ENCODE results near the gene SNX9. TPM values are rescaled to one million over a fixed set of nuclear protein-coding genes. Genes with fewer than 3 reads are reported as not detected.
"Not testable (repeated sequence)": the region's sequence is repeated elsewhere in the genome, so short reads cannot be mapped to it uniquely, and the experiment has no call there.

The SNX9 gene
- total RNA-seq, 2 experiments from 2014 or later = 39.8 to 40.1 TPM

DNA sequence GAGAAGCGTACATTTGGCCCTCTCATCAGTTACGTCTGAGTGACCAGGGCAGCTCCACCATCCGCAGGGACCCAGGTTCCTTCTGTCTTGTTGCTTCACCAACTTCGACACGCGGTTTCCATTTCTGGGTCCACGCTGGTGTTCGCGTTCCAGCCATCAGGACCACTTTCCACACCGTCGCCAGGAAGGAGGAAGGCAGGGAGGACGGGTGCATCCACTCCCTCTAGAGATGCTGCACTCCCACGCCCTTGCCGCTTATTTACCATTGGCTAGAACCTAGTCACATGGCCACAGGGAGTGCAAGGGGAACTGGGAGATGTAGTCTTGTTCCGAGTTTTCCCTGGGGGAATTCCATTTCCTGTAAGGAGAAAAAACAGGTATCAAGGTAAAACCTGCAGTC lies 33.2 kb upstream of the SNX9 start:
- POLR2A ChIA-PET = interaction anchor here (1.5 kb wide), 1 partner anchor 25 kb away, joined by 3 read pairs; no protein-coding TSS in a partner anchor

DNA sequence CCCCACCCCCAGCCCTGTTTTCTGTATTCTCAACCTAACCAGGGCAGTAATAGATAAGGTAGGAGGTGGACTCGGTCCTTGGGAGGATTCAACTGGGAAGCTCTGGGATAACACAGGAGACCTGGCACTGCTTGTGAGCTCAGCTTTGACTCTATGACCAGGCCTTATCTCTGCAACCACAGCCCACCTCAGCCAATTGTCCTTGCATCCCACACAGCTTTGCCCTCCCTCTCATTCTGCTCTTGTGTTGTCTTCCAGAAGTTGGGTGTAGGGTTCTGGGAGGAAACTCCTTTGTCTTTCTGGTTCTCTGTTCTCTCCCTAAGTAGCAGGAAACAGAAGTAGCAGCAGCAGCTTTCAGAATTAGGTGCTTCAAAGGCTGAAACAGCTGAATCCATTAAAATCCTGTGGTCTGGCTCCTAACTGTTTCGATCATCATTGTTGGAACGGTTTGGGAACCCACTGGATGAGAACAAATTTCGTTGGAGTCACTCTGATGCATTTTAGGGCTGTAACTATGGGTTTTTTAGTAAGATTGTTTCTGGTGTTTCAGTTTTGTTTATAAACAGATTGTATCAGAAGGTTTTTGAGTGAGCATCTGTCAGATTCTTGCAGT lies 32.4 kb upstream of the SNX9 start:
- H3K27ac Mint-ChIP-seq = no peak overlapping the region
- POLR2A ChIA-PET = interaction anchor here (1.5 kb wide), 1 partner anchor 26 kb away, joined by 3 read pairs; no protein-coding TSS in a partner anchor
- no peak overlapping the region for H3K4me3 Mint-ChIP-seq
- no peaks in the 10 kb centered on the region for H3K4me1 Mint-ChIP-seq
- no peaks in the 10 kb centered on the region for H3K36me3 Mint-ChIP-seq (ENCODE audit: low read depth)
- H3K9me3 Mint-ChIP-seq = no peaks in the 10 kb centered on the region
- CTCF ChIA-PET = interaction anchor here (0.6 kb wide), 1 partner anchor 632 kb away, joined by 3 read pairs; no protein-coding TSS in a partner anchor
- no peak for DNase-seq
- peaks cover 35% of the 10 kb centered on the region for H3K27me3 Mint-ChIP-seq

More for the DNA sequence above, 33.2 kb upstream of the SNX9 start:
- no peak for DNase-seq
- CTCF ChIA-PET = no interaction called here
- Mint-ChIP-seq H3K27ac (no peak overlapping the region), H3K36me3 (ENCODE audit: low read depth) (no peaks in the 10 kb centered on the region), H3K4me3 (no peak overlapping the region), H3K27me3 (peaks cover 38% of the 10 kb centered on the region), H3K9me3 (no peaks in the 10 kb centered on the region), H3K4me1 (no peaks in the 10 kb centered on the region)

DNA sequence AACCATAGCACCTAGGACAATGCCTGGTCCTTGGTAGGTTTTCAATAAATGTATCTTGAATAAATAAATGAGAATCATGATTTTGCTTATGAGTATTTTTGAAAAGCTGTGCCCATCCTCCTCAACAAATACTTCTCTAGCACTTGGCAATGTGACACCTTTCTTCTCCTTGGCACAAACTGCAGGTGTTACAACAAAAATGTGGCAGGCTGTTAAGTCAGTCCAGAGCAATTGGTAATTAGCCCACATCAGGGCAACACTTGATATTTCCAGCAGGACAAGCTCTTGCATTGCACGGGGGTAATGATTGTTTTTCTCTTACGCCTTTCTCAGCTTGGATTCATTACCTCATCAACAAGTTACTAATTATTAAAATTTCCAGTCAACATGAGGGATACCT lies 31.6 kb upstream of the SNX9 start:
- no peaks in the 10 kb centered on the region for H3K36me3 Mint-ChIP-seq (ENCODE audit: low read depth)
- H3K4me3 Mint-ChIP-seq = no peak overlapping the region
- no peaks in the 10 kb centered on the region for H3K9me3 Mint-ChIP-seq
- POLR2A ChIA-PET = interaction anchor here (1.0 kb wide), 1 partner anchor 9 kb away, joined by 3 read pairs; no protein-coding TSS in a partner anchor
- H3K27ac Mint-ChIP-seq = no peak overlapping the region
- no peaks in the 10 kb centered on the region for H3K4me1 Mint-ChIP-seq
- H3K27me3 Mint-ChIP-seq = peaks cover 31% of the 10 kb centered on the region
- CTCF ChIA-PET = interaction anchor here (0.6 to 1.5 kb wide), 3 partner anchors 16 to 631 kb away, joined by 3 read pairs; no protein-coding TSS in a partner anchor
- no peak for DNase-seq

DNA sequence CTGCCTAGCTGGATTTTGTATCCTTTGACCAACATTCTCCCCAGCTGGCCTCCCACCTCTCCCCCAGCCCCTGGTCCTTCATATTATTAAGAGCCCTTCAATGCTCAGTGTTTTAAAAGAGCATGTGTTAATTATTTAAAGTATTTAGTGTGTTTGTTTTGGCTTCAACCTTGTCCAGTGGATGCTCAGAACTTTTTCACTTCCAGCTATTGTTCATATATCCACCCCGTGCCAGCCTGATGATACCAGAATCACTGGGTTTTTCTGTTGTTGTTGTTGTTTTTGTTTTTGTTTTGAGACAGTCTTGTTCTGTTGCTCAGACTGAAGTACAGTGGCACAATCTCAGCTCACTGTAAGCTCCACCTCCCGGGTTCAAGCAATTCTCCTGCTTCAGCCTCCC lies 30.4 kb upstream of the SNX9 start:
- H3K36me3 Mint-ChIP-seq (ENCODE audit: low read depth) = no peaks in the 10 kb centered on the region
- POLR2A ChIA-PET = no interaction called here
- H3K9me3 Mint-ChIP-seq = no peaks in the 10 kb centered on the region
- H3K27ac Mint-ChIP-seq = no peak overlapping the region
- CTCF ChIA-PET = interaction anchor here (1.5 kb wide), 1 partner anchor 234 kb away, joined by 3 read pairs; no protein-coding TSS in a partner anchor
- peaks cover 29% of the 10 kb centered on the region for H3K27me3 Mint-ChIP-seq
- H3K4me3 Mint-ChIP-seq = no peak overlapping the region
- no peak for DNase-seq
- no peaks in the 10 kb centered on the region for H3K4me1 Mint-ChIP-seq

DNA sequence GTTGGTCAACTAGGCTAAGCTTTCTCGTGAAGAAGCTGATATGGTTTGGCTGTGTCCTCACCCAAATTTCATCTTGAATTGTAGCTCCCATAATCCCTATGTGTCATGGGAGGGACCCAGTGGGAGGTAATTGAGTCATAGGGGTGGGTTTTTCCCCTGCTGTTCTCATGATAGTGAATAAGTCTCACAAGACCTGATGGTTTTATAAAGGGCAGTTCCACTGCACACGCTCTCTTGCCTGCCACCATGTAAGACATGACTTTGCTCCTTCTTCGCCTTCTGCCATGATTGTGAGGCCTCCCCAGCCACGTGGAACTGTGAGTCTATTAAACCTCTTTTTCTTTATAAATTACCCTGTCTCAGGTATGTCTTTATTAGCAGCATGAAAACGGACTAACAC lies 29.0 kb upstream of the SNX9 start:
- H3K27me3 Mint-ChIP-seq = peaks cover 41% of the 10 kb centered on the region
- DNase-seq; POLR2A ChIA-PET; H3K36me3 Mint-ChIP-seq (ENCODE audit: low read depth); H3K4me3 Mint-ChIP-seq; H3K4me1 Mint-ChIP-seq; H3K27ac Mint-ChIP-seq; H3K9me3 Mint-ChIP-seq: not testable (repeated sequence)
- CTCF ChIA-PET = interaction anchor here (0.6 kb wide), 1 partner anchor 45 kb away, joined by 4 read pairs; no protein-coding TSS in a partner anchor

DNA sequence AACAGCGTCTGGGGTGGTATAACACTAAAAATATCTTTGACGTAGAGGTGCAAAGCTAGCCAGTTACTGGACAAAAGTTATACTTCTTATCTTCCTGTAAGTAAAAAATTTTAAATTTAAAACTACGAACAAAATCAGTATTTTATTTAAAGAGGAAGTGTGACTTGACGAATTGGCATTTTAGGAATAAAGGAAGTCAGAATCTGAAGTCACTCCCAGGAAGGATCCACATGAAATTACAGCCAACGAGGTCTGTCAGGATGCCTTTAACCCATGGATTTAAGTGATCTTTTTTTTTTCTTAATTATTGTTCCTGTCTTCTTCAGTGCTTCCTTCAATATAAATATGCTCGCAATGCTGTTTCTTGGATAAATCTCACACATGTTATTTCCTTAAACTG lies 27.2 kb upstream of the SNX9 start:
- Mint-ChIP-seq H3K4me1 (peaks cover 6% of the 10 kb centered on the region), H3K27me3 (peaks cover 42% of the 10 kb centered on the region), H3K36me3 (ENCODE audit: low read depth) (no peaks in the 10 kb centered on the region), H3K9me3 (no peaks in the 10 kb centered on the region), H3K4me3 (no peak overlapping the region), H3K27ac (no peak overlapping the region)
- ChIA-PET POLR2A (no interaction called here), CTCF (no interaction called here)
- no peak for DNase-seq

DNA sequence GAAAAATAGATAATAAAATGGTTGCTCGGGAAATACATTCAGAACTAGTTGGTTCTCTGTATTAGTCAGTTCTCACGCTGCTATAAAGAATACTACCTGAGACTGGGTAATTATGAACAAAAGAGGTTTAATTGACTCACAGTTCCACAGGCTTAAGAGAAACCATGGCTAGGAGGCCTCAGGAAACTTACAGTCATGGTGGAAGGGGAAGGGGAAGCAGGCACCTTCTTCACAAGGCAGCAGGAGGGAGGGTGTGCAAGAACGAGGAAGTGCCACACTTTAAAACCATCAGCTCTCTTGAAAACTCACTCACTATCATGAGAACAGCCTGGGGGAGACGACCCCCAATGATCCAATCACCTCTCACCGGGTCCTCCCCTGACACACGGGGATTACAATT lies 24.2 kb upstream of the SNX9 start:
- Mint-ChIP-seq H3K9me3 (no peaks in the 10 kb centered on the region), H3K27ac (no peak overlapping the region), H3K27me3 (peaks cover 36% of the 10 kb centered on the region), H3K36me3 (ENCODE audit: low read depth) (no peaks in the 10 kb centered on the region), H3K4me1 (peaks cover 16% of the 10 kb centered on the region), H3K4me3 (no peak overlapping the region)
- CTCF ChIA-PET = no interaction called here
- POLR2A ChIA-PET = no interaction called here
- DNase-seq = no peak

DNA sequence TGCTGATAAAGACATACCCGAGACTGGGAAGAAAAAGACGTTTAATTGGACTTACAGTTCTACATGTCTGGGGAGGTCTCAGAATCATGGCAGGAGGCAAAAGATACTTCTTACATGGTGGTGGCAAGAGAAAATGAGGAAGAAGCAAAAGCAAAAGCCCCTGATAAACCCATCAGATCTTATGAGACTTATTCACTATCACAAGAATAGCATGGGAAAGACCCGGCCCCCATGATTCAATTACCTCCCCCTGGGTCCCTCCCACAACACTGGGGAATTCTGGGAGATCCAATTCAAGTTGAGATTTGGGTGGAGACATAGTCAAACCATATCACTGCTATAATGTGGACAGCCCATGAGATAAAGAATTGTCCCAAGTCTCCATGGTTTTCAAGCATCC lies 23.5 kb upstream of the SNX9 start:
- DNase-seq; H3K4me3 Mint-ChIP-seq; H3K9me3 Mint-ChIP-seq; H3K36me3 Mint-ChIP-seq (ENCODE audit: low read depth); CTCF ChIA-PET; H3K27ac Mint-ChIP-seq: not testable (repeated sequence)
- peaks cover 22% of the 10 kb centered on the region for H3K4me1 Mint-ChIP-seq
- POLR2A ChIA-PET = interaction anchor here (1.8 to 2.2 kb wide), 2 partner anchors 35 to 74 kb away, joined by 5 to 16 read pairs; no protein-coding TSS in a partner anchor
- H3K27me3 Mint-ChIP-seq = peaks cover 36% of the 10 kb centered on the region

DNA sequence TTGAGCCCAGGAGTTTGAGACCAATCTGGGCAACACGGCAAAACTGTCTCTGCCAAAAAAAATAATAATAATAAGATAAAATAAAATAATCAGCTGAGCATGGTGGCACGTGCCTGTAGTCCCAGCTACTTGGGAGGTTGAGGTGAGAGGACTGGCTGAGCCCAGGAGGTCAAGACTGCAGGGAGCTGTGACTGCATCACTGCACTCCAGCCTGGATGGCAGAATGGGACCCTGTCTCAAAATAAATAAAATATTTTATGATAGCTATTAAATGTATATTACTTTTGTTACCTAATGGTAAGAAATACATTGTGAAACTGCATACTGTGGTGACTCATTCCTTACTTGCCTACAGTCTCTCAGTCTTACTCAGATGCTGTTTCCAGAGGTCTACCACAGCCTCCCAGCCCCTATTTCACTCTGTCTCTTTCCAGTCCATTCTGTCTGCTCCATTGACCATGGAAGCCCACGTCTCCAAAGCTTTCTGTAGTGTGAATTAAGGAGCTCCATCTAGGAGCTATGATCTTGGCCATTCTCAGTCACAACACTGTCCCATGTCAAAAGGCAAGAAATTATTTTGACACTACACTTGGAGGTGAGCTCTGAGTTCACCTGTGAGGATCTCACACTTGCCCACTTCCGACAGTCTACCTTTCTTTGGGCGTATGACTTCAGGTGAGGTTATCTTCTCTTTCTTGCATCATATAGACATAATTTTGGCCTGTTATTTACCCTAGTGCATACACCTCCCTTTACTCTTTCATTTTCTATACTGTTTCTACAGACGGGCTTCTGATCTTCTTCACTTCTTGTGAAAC lies 22.4 kb upstream of the SNX9 start:
- Mint-ChIP-seq H3K27ac (peak overlapping the region; percentile 27), H3K4me1 (peaks cover 27% of the 10 kb centered on the region), H3K36me3 (ENCODE audit: low read depth) (peaks cover 2% of the 10 kb centered on the region), H3K27me3 (peaks cover 36% of the 10 kb centered on the region), H3K9me3 (no peaks in the 10 kb centered on the region), H3K4me3 (peak overlapping the region; percentile 7)
- DNase-seq = peak; percentile 56
- POLR2A ChIA-PET = interaction anchor here (0.6 to 2.2 kb wide), 10 partner anchors 9 to 84 kb away, joined by 3 to 16 read pairs (median 3); no protein-coding TSS in a partner anchor
- CTCF ChIA-PET = interaction anchor here (0.6 to 1.5 kb wide), 5 partner anchors 29 to 73 kb away, joined by 3 to 5 read pairs (median 3); no protein-coding TSS in a partner anchor

DNA sequence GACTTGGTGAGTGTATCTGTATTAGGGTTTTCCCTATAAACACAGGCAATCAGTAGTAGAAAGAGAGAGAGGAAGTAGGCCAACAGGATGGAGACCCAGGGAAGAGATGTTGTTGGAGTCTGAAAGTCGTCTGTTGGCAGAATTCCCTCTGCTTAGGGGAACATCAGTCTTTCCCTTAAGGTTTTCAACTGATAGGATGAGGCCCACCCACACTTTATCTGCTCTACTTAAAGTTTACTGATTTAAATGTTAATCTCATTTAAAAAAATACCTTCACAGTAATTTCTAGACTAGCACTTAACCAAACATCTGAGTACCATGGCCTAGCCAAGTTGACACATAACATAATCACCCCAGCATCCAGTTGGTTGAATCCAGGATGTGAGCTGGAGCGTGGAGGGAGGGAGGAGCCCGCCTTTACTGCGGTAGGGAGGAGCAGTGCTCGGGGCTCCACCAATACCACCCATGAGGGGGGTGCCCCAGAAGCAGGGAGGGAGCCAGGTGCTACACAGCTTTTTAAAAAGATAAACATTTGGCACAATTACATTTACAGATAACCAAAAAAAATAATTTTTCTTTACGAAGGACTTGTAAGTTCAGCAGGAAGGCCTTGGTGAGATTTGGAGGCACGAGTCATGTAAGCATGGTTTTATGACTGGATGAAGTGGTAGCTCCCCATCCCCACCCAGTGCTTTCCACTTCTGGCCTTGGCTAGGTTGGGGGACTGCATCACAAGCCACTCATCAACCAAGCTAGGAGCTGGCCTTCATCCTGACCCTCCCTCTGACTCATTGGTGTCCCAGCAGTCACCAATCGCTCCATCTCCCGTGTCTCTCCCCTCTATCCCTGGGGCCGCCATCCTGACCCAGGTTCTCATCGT lies 18.4 kb upstream of the SNX9 start:
- peaks cover 8% of the 10 kb centered on the region for H3K36me3 Mint-ChIP-seq (ENCODE audit: low read depth)
- ChIA-PET CTCF (interaction anchor here (1.2 to 1.3 kb wide), 2 partner anchors 17 to 68 kb away, joined by 3 read pairs; no protein-coding TSS in a partner anchor), POLR2A (interaction anchor here (0.6 to 1.2 kb wide), 3 partner anchors 23 to 81 kb away, joined by 3 read pairs; no protein-coding TSS in a partner anchor)
- no peak overlapping the region for H3K27ac Mint-ChIP-seq
- peaks cover 11% of the 10 kb centered on the region for H3K9me3 Mint-ChIP-seq
- peaks cover 28% of the 10 kb centered on the region for H3K27me3 Mint-ChIP-seq
- H3K4me1 Mint-ChIP-seq = peaks cover 26% of the 10 kb centered on the region
- DNase-seq = no peak
- H3K4me3 Mint-ChIP-seq = no peak overlapping the region

DNA sequence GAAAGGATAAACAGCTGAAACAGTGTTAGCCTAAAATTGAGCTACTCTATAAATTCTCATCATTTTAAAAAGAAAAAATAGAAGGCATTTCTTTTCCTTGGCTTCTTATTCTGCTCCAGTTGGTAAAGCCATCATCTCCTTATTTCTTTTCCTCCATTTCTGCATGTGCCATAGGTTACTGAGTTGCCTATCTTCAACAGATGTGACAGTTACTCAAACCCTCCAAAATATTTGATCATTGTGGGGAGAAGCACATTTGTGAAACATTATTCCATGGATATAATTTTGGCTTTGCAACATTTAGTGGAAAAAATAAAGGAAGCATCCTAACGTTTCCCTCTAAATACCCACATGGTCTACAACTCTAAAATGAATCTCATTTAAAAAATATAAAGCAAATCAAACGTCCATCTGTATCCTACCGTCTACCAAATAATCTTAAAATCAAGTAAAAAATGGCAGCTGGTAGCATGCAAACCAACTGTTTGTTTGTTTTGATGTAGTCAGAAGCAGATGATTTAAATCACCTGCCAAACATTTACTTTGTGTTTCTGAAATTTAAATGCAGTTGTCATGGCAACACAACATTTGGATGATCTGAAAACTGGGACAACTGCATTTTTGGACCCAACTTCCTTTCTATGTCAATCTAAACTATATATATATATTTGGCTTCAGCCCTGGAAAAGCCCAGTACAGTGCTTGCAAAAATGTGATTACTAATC lies 16.8 kb upstream of the SNX9 start:
- Mint-ChIP-seq H3K36me3 (ENCODE audit: low read depth) (peaks cover 8% of the 10 kb centered on the region), H3K4me3 (no peak overlapping the region), H3K4me1 (peaks cover 17% of the 10 kb centered on the region), H3K27me3 (peaks cover 36% of the 10 kb centered on the region), H3K27ac (no peak overlapping the region), H3K9me3 (peaks cover 13% of the 10 kb centered on the region)
- CTCF ChIA-PET = no interaction called here
- POLR2A ChIA-PET = no interaction called here
- no peak for DNase-seq

DNA sequence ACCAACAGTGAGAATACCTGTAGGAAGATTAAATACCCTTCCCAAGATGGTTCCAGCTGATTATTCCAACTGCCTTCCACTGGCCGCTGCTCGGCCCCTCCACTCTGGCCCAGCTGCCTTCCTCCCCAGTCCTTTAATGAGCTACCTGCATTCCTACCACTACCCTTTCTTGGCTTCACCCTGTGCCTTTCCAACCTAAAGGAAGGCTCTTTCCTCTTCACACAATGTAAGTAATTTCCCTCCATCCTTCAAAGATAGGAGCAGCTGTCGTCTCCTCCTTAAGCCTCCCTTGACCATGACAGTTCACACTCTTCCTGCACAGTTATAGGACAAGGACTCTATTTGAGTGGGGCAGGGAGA lies 16.2 kb upstream of the SNX9 start:
- POLR2A ChIA-PET = no interaction called here
- no peak overlapping the region for H3K4me3 Mint-ChIP-seq
- peaks cover 8% of the 10 kb centered on the region for H3K36me3 Mint-ChIP-seq (ENCODE audit: low read depth)
- H3K27me3 Mint-ChIP-seq = peaks cover 33% of the 10 kb centered on the region
- peaks cover 13% of the 10 kb centered on the region for H3K9me3 Mint-ChIP-seq
- H3K4me1 Mint-ChIP-seq = peaks cover 13% of the 10 kb centered on the region
- CTCF ChIA-PET = interaction anchor here (1.1 to 1.2 kb wide), 2 partner anchors 15 to 19 kb away, joined by 3 read pairs; no protein-coding TSS in a partner anchor
- no peak for DNase-seq
- no peak overlapping the region for H3K27ac Mint-ChIP-seq
